Stimulated activated CD8-positive, alpha-beta memory T cell treated with anti-CD3 and anti-CD28 coated beads, Interleukin-15, amount 100 ng/mL, for 24 hours (primary cell): ENCODE results near the gene VKORC1.

Experiments
- DNase-seq: peaks from one replicate; pipeline ENCODE4 v3.0.0-alpha.2; 2020; ENCODE audit warnings: low read depth

VKORC1 gene

DNA sequence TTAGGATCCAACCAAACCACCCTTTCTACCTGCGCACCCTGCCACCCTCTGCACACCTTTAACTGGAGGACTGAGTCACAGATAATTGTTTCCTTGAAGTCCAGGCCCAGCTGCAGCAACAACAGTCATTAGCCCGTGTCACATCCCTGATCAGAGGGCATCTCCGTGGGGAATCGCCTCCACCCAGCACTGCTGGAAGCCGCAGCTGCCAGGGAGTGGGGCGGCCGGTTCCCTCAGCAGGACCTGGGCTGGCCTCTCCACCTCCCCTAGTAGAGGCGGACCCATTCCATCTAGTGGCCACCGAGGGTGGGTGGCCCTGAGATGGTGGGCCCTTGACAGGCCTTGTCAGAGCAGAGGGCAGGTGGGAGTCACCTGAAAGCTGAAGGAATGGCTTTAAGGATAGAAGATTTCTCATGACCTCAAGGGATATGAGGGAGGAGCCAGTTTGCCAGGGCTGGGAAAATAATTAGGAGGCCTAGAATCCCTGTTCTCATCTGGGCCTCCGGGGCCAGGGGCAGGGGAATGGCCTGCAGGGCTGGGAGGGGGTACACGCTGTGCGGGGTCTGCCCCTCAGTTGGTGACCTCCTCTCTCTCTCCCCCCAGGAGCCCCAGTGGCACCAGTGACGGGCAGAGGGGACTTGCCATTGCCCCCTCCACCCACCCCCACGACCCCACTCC lies 12.1 kb downstream of the VKORC1 start:
- DNase-seq = no peak

DNA sequence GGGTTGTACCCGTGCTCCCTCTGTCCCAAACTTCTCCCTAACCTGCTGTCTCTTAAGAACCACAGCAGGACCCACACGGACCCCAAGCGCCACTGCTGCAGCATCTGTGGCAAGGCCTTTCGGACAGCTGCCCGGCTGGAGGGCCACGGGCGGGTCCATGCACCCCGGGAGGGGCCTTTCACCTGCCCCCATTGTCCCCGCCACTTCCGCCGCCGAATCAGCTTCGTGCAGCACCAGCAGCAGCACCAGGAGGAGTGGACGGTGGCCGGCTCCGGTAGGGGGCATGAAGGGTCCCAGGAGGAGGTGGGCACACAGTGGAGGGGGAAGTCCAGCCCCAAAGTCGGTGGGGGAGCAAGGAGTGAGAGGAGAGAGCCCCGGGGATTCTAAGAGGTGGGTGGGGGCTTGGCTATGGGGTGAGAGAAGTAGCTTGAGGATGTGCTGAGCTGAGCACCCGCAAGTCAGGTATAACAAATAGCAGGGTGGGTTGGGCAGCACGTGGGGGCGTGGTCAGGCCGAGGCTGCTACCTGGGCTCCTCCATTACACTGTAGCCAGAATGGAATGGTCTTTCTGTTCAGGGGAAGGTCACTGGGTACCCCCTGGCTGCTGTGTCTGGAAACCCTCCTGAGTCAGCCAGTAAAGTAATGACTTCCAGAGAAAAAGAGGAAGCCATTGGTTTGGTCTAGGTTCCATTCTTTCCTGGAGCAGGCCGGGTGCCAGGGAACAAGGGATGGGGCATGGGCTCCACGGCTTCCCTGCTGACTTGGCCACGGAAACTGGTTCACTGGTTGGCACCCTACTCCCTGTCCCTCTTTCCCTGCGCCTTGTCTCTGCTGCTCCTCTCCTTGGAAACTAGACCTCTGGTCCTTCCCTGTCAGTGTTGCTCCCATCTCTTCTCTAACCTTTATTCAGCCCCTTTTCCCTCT lies 12.9 kb downstream of the VKORC1 start:
- no peak for DNase-seq

DNA sequence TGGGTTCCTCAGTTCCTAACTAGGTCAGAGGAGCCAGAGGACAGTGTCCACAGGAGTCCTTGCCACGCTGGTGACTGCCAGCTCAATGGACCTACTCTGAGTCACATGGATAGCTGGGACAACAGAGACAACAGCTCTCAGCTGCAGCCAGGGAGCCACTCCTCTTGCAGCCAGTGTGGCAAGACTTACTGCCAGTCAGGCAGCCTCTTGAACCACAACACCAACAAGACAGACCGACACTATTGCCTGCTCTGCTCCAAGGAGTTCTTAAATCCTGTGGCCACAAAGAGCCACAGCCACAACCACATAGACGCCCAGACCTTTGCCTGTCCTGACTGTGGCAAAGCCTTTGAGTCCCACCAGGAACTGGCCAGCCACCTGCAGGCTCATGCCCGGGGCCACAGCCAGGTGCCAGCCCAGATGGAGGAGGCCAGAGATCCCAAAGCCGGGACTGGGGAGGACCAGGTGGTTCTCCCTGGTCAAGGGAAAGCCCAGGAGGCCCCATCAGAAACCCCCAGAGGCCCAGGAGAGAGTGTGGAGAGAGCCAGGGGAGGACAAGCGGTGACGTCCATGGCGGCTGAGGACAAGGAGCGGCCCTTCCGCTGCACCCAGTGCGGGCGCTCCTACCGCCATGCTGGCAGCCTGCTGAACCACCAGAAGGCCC lies 13.7 kb downstream of the VKORC1 start:
- no peak for DNase-seq

DNA sequence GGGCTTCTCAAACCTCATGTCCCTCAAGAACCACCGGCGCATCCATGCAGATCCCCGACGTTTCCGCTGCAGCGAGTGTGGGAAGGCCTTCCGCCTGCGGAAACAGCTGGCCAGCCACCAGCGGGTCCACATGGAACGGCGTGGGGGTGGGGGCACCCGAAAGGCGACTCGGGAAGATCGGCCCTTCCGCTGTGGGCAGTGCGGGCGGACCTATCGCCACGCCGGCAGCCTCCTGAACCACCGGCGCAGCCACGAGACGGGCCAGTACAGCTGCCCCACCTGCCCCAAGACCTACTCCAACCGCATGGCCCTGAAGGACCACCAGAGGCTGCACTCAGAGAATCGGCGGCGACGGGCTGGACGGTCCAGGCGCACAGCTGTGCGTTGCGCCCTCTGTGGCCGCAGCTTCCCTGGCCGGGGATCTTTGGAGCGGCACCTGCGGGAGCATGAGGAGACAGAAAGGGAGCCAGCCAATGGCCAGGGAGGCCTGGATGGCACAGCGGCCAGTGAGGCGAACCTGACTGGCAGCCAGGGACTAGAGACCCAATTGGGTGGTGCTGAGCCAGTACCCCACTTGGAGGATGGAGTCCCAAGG lies 14.5 kb downstream of the VKORC1 start:
- DNase-seq = no peak

DNA sequence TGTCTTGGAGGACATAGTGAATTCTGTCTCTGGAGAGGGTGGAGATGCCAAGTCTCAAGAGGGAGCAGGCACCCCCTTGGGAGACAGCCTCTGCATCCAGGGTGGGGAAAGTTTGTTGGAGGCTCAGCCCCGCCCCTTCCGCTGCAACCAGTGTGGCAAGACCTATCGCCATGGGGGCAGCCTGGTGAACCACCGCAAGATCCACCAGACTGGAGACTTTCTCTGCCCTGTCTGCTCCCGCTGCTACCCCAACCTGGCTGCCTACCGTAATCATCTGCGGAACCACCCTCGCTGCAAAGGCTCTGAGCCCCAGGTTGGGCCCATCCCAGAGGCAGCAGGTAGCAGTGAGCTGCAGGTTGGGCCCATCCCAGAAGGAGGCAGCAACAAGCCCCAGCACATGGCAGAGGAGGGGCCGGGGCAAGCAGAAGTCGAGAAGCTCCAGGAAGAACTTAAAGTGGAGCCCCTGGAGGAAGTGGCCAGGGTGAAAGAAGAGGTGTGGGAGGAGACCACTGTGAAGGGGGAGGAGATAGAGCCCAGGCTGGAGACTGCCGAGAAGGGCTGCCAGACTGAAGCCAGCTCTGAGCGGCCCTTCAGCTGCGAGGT lies 15.2 kb downstream of the VKORC1 start:
- no peak for DNase-seq

DNA sequence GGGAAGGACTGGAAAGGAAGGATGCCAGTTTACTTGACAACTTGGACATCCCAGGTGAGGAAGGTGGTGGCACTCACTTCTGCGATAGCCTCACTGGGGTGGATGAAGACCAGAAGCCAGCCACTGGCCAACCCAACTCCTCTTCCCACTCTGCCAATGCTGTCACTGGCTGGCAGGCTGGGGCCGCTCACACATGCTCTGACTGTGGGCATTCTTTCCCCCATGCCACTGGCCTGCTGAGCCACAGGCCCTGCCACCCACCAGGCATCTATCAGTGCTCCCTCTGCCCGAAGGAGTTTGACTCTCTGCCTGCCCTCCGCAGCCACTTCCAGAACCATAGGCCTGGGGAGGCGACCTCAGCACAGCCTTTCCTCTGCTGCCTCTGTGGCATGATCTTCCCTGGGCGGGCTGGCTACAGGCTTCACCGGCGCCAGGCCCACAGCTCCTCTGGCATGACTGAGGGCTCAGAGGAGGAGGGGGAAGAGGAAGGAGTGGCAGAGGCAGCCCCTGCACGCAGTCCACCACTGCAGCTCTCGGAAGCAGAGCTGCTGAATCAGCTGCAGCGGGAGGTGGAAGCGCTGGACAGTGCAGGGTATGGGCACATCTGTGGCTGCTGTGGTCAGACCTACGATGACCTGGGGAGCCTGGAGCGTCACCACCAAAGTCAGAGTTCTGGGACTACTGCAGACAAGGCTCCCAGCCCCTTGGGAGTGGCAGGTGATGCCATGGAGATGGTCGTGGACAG lies 15.8 kb downstream of the VKORC1 start:
- no peak for DNase-seq

DNA sequence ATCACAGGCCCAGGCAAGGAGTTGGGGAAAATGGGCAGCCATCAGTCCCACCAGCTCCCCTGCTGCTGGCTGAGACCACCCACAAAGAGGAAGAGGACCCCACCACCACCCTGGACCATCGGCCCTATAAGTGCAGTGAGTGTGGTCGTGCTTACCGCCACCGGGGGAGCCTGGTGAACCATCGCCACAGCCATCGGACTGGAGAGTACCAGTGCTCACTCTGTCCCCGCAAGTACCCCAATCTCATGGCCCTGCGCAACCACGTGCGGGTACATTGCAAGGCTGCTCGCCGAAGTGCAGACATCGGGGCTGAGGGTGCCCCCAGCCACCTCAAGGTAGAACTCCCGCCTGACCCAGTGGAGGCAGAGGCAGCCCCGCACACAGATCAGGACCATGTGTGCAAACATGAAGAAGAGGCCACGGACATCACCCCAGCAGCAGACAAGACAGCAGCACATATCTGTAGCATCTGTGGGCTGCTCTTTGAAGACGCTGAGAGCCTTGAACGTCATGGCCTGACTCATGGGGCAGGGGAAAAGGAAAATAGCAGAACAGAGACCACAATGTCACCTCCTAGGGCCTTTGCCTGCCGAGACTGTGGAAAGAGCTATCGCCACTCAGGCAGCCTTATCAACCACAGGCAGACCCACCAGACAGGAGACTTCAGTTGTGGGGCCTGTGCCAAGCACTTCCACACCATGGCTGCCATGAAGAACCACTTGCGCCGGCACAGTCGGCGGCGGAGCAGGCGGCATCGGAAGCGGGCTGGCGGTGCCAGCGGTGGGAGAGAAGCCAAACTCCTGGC lies 16.8 kb downstream of the VKORC1 start:
- DNase-seq = no peak

DNA sequence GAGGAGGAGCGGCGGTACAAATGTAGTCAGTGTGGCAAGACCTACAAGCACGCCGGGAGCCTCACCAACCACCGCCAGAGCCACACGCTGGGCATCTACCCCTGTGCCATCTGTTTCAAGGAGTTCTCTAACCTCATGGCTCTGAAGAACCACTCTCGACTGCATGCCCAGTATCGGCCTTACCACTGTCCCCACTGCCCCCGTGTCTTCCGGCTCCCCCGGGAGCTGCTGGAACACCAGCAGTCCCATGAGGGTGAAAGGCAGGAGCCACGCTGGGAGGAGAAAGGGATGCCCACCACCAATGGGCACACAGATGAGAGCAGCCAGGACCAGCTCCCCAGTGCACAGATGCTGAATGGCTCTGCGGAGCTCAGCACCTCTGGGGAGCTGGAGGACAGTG lies 17.6 kb downstream of the VKORC1 start:
- DNase-seq = no peak

DNA sequence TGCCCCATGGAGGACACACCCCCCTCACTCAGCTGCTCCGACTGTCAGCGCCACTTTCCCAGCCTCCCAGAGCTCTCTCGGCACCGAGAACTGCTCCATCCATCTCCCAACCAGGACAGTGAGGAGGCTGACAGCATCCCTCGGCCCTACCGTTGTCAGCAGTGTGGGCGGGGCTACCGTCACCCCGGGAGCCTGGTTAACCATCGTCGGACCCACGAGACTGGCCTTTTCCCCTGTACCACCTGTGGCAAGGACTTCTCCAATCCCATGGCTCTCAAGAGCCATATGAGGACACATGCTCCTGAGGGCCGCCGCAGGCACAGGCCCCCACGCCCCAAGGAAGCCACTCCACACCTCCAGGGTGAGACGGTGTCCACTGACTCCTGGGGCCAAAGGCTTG lies 18.3 kb downstream of the VKORC1 start:
- DNase-seq = no peak

DNA sequence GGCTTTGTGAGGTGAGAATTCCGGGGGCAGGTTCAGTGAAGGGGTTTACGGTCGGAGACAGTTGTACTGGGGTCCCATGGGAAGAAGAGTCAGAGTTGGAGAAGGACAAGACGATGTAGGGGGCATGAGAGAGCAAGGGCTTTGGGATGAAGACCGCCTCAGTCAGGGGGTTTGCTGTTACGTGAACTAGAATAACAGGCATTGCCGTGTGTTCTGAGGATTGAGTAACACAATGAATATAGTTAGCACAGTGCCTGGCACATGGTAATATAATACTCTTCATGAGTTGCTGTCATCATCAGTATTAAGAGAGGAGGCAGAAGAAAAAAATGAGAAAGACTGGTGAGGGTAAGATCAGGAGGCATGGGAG lies 19.8 kb downstream of the VKORC1 start:
- no peak for DNase-seq

DNA sequence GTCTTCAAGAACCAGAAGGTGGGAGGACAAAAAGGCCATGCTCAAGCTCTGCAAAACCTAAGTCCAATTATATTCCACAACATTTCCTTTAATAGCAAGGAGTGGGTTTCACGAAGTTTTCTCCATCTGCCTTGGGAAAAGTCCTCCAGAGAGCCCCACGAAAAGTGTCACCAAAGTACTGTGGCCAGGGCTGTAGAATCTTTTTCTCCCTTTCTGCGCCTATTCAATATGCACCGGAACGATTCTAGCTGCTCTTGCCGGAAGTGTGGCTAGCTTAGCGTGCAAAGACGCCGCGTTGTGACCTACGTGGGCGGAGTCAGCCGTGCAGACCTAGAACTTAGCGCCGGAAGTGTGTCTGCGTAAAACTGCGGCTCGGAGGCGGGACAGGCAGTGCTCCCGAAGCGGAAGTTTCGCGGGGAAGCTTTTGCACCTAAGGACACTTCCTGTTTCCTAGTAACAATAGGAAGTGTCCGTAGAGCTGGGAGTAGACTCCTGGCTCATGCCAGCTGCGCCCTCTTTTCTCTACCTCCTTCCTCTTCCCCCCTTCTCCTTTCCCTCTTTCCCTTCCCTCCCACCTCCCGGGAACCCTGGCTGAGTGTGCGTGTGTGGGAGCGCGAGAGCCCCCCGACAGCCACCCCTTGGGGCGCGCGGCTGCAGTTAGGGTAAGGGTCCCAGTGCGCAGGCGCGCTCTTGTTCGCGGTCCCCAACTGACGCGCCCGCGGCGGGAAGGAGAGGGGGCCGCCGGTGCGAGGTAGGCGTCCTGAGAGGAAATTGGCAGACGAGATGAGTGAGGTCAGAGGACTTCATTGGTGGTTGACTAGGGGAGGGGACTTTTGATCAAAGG lies 20.4 kb downstream of the VKORC1 start, which contains the start of the genes ZNF646 and ZNF668:
ZNF646 (plus strand) TSS at position 453 of the 844 bp plus-strand sequence. CDS start 1,903 bp downstream, outside the sequence.
ZNF668 (minus strand) TSS at position 271 of the 844 bp plus-strand sequence. CDS start 9,781 bp downstream, outside the sequence.
- DNase-seq = peak; percentile 89

DNA sequence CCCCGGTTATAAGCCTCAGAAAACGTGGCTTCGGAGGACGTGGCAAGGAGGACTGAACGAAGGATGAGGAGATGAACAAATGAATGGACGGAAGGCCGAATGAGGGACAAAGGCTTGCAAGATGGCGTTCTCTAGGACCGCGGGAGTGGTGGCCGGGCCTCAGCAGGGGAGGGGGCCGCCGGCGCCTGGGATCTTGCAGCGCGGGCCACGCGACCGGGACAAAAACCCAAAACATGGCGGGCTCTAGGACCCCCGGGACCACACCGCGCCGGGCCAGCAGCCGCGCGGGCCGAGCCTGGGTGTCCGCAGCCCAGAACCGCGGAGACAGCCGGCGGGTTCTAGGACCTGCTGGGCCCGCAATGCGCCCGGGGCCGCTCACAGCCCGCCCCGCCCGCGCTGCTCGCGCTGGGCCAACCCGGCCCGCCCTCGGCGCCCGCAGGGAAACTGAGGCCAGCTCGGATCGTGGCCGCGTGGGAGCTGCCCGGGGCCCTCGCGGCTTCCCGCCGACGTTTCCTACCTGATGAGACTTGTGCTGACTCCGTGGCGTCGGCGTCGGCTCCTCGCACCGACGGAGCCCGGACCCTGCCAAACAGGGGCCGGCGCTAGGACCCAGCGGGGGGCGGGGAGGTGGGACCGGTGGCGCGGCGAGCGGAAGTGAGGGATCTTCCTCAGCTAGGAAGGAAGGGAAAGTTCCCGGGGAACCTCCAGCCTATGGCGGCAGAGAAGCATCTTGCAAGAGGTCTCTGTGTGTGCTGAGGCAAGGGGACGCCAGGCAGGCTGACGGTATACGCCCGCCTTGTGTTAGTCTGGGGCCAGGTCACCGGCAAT lies 21.2 kb downstream of the VKORC1 start:
- peak; percentile 79 for DNase-seq

DNA sequence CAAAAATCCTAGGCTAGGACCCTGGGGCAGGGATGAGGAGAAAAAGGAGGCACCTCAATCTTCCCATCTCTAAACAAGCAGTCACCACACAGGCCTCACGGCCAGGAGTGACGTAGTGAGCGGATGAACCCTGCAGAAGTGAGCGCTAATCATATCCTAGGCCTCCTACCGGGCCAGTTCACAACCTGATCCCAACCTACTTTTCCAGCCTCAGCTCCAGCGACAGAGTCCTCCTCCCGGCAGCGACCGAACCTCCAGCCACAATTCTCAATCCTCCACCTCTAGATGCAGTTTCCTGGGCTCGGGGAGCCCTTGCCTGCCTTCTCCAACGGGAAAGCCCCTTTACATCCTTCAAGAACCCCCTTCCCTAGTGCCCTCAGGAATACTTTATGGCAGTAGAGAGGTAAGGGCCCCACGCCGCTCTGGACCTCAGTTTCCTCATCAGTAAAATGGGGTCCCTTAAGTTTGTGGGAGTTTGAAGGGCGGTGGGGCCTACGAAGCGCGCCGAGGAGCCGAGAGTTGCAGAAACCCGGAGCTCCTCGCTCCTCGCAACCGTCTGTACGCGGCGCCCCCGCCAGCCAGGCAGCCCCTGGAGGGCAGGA lies 22.0 kb downstream of the VKORC1 start:
- no peak for DNase-seq

DNA sequence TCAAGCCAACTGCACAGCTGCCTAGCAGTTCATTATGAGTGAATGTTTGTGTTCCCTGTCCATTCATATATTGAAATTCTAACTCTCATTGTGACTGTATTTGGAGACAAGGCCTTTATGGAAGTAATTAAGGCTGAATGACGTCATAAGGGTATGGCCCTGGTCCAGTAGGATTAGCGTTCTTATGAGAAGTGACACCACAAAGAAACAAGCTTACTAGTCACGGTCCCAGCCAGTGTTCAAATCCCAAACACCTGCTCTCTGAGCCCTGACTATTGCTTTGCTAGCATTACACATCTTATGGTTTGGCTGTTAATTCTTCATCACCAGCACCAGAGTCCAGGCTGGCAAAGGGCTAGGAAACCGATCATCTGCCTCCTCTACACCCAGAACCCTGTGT lies 22.7 kb downstream of the VKORC1 start:
- DNase-seq = no peak

DNA sequence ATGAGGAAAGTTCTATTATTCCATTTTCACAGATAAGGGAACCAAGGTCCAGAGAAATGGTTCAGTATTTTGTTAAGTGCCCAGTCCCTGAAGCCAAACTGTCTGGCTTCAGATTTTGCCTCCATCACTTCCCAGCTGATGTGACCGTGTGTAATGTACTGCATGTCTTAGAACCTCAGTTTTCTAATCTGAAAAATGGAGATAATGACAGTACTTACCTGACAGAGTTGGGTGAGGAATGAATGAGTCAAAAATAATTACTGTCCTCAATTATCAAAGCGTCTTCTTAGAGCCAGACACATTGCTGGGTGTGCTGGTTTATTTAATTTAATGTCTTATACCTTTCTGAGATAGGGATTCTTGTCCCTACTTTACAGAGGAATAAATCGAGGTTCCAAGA lies 27.3 kb downstream of the VKORC1 start:
- no peak for DNase-seq

DNA sequence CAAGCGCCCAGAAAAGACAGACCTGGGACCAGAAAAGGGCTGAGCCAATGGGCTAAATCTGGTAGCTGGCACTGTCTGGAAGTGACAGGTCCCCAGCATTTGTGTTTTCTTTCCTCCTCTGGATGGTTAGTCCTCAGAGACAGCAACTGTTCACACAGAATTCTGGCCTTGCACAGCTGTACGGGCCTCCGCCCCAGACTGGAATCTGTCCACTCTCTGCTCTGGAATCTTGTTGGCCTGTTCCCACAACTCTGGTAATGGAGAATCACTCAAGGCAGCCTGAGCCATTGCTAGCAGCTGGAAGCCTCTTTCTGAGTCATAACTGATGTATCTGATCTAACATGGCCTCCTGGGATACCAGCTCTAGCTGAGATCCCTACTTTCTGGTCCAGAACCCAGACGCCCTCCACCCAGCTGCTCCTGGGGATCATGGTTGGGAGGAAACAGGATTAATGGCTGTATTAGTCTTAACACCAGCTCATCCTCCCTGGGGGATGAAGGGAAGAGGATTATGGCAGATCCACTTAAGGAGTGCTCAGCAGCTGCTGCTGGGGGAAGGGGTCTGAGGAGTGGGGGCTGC lies 29.6 kb downstream of the VKORC1 start:
- no peak for DNase-seq

DNA sequence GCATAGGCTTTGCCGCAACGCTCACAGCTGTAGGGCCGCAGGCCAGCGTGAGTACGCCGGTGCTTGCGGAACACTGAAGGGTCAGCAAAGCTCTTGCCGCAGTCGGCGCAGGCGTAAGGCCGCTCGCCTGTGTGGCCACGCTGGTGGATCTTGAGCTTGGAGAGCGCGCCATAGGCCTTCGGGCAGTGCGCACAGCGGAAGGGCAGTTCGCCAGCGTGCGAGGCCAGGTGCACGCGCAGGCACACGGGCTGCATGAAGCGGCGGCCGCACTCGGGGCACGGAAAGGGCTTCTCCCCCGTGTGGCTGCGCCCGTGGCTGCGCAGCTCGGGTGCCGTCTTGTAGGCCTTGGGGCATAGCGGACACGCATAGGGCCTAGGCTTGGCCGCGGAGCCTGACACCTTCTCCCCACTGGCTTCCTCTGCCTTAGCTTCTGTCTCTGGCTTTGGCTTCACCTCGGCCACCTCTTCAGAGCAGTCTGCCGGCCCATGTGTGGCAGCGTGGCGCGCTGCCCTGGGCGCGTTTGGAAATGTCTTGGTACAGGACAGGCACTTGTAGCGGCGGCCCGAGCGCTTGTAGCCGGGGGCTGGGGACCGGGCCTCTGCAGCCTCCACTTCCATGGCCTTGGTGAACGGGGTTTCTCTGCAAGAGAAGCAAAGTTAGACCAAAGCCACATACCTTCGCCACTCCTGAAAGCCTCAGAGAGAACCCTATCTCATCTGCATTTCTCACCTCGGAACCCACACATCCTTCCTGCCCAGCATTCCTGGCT lies 30.6 kb downstream of the VKORC1 start:
- DNase-seq = no peak
